ENCODE results near the gene BLACAT1.
A peak's percentile ranks its signal among the peaks of the same experiment; 100 is the strongest.

DNA sequence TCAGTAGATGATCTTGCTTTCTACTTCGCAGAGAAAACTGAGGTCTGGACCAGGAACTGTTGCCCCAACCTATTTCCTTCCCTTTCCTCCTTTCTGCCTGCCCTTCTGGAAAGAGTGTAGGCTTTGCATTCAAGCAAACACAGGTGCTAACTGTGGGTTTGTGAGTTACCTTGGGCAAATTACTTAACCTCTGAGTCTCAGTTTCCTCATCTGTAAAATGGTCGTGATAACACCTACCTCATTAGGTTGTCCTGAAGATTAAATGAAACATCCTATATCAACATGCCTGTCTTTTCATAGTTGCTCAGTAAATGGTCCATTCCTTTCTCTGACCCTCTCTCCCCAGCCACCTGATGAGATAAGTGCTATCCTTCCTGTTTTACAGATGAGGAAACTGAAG is 9.5 kb upstream of the BLACAT1 start:
- TF ChIP-seq RAD21 (CRISPR knock-in tag; conservative IDR thresholded peaks at IDR 0.05 in 1 of 2, IDR thresholded peaks at IDR 0.05 in 1 of 2) (no peak), PML (IDR thresholded peaks at IDR 0.05; ENCODE audit: low read length) (no peak), SIN3A (IDR thresholded peaks at IDR 0.05; ENCODE audit: borderline replicate concordance in 2 of 2, control insufficient read depth in 1 of 2, low read depth in 2 of 2, low read length in 2 of 2) (no peak), TCF3 (CRISPR knock-in tag; IDR thresholded peaks at IDR 0.05) (no peak), TBP (optimal IDR thresholded peaks at IDR 0.05; ENCODE audit: low read depth, low read length) (no peak), EZH2 (IDR thresholded peaks at IDR 0.05; ENCODE audit: borderline replicate concordance, low read depth, low read length) (no peak), NBN (IDR thresholded peaks at IDR 0.05; ENCODE audit: low read depth) (no peak), ZNF24 (IDR thresholded peaks at IDR 0.05) (no peak), MAX (CRISPR knock-in tag; IDR thresholded peaks at IDR 0.05) (no peak), FOXK2 (conservative IDR thresholded peaks at IDR 0.05 in 1 of 2, IDR thresholded peaks at IDR 0.05 in 1 of 2; ENCODE audit: low read depth in 2 of 2) (no peak), GABPB2 (CRISPR knock-in tag; conservative IDR thresholded peaks at IDR 0.05) (no peak), YY1 (IDR thresholded peaks at IDR 0.05; ENCODE audit: borderline replicate concordance in 1 of 3, control insufficient read depth in 1 of 3, extremely low read depth in 1 of 3, insufficient read depth in 3 of 3, insufficient read length in 1 of 3, insufficient replicate concordance in 2 of 3, low read depth in 1 of 3, low read length in 2 of 3) (no peak), ESRRA (IDR thresholded peaks at IDR 0.05; ENCODE audit: borderline replicate concordance, low read depth) (peak; percentile 50; the same call in 1 of the 2 replicates)
- TF ChIP-seq, protein P1, sequence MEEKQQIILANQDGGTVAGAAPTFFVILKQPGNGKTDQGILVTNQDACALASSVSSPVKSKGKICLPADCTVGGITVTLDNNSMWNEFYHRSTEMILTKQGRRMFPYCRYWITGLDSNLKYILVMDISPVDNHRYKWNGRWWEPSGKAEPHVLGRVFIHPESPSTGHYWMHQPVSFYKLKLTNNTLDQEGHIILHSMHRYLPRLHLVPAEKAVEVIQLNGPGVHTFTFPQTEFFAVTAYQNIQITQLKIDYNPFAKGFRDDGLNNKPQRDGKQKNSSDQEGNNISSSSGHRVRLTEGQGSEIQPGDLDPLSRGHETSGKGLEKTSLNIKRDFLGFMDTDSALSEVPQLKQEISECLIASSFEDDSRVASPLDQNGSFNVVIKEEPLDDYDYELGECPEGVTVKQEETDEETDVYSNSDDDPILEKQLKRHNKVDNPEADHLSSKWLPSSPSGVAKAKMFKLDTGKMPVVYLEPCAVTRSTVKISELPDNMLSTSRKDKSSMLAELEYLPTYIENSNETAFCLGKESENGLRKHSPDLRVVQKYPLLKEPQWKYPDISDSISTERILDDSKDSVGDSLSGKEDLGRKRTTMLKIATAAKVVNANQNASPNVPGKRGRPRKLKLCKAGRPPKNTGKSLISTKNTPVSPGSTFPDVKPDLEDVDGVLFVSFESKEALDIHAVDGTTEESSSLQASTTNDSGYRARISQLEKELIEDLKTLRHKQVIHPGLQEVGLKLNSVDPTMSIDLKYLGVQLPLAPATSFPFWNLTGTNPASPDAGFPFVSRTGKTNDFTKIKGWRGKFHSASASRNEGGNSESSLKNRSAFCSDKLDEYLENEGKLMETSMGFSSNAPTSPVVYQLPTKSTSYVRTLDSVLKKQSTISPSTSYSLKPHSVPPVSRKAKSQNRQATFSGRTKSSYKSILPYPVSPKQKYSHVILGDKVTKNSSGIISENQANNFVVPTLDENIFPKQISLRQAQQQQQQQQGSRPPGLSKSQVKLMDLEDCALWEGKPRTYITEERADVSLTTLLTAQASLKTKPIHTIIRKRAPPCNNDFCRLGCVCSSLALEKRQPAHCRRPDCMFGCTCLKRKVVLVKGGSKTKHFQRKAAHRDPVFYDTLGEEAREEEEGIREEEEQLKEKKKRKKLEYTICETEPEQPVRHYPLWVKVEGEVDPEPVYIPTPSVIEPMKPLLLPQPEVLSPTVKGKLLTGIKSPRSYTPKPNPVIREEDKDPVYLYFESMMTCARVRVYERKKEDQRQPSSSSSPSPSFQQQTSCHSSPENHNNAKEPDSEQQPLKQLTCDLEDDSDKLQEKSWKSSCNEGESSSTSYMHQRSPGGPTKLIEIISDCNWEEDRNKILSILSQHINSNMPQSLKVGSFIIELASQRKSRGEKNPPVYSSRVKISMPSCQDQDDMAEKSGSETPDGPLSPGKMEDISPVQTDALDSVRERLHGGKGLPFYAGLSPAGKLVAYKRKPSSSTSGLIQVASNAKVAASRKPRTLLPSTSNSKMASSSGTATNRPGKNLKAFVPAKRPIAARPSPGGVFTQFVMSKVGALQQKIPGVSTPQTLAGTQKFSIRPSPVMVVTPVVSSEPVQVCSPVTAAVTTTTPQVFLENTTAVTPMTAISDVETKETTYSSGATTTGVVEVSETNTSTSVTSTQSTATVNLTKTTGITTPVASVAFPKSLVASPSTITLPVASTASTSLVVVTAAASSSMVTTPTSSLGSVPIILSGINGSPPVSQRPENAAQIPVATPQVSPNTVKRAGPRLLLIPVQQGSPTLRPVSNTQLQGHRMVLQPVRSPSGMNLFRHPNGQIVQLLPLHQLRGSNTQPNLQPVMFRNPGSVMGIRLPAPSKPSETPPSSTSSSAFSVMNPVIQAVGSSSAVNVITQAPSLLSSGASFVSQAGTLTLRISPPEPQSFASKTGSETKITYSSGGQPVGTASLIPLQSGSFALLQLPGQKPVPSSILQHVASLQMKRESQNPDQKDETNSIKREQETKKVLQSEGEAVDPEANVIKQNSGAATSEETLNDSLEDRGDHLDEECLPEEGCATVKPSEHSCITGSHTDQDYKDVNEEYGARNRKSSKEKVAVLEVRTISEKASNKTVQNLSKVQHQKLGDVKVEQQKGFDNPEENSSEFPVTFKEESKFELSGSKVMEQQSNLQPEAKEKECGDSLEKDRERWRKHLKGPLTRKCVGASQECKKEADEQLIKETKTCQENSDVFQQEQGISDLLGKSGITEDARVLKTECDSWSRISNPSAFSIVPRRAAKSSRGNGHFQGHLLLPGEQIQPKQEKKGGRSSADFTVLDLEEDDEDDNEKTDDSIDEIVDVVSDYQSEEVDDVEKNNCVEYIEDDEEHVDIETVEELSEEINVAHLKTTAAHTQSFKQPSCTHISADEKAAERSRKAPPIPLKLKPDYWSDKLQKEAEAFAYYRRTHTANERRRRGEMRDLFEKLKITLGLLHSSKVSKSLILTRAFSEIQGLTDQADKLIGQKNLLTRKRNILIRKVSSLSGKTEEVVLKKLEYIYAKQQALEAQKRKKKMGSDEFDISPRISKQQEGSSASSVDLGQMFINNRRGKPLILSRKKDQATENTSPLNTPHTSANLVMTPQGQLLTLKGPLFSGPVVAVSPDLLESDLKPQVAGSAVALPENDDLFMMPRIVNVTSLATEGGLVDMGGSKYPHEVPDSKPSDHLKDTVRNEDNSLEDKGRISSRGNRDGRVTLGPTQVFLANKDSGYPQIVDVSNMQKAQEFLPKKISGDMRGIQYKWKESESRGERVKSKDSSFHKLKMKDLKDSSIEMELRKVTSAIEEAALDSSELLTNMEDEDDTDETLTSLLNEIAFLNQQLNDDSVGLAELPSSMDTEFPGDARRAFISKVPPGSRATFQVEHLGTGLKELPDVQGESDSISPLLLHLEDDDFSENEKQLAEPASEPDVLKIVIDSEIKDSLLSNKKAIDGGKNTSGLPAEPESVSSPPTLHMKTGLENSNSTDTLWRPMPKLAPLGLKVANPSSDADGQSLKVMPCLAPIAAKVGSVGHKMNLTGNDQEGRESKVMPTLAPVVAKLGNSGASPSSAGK (IDR thresholded peaks at IDR 0.05): no peak
